Measurements from ENCODE around the gene SLC38A6.

Gene SLC38A6

GRCh38 chr14:60980811-60981632 lies at the start of gene SLC38A6, which contains the start of gene TRMT5:
Gene SLC38A6, plus strand, starts transcription at chr14:60981245. Its CDS starts 33 bp downstream, at chr14:60981278.
Gene TRMT5, minus strand, starts transcription at chr14:60981079. Its CDS starts 106 bp downstream, at chr14:60980973.
- peak; percentile 83 to 85 for DNase-seq (ENCODE audit: low read depth in 2 of 2)

- no peak for DNase-seq (ENCODE audit: low read depth in 2 of 2)
Observed at GRCh38 chr14:60933920-60934655, 47.0 kb upstream of the SLC38A6 start.

GRCh38 chr14:60935319-60935718 lies 45.7 kb upstream of the SLC38A6 start:
- DNase-seq (ENCODE audit: low read depth in 2 of 2): no peak

GRCh38 chr14:60943637-60944032 lies 37.4 kb upstream of the SLC38A6 start:
- DNase-seq (ENCODE audit: low read depth in 2 of 2): no peak

- no peak for DNase-seq (ENCODE audit: low read depth in 2 of 2)
Observed at GRCh38 chr14:60944204-60944603, 36.8 kb upstream of the SLC38A6 start.

GRCh38 chr14:60945984-60946383 lies 35.1 kb upstream of the SLC38A6 start:
- DNase-seq (ENCODE audit: low read depth in 2 of 2): no peak

GRCh38 chr14:60946773-60947172 lies 34.3 kb upstream of the SLC38A6 start:
- DNase-seq (ENCODE audit: low read depth in 2 of 2): no peak

- DNase-seq (ENCODE audit: low read depth in 2 of 2): no peak
Observed at GRCh38 chr14:60951776-60952435, 29.1 kb upstream of the SLC38A6 start.

GRCh38 chr14:60956202-60956601 lies 24.8 kb upstream of the SLC38A6 start:
- no peak for DNase-seq (ENCODE audit: low read depth in 2 of 2)

- no peak for DNase-seq (ENCODE audit: low read depth in 2 of 2)
Observed at GRCh38 chr14:60956632-60957031, 24.4 kb upstream of the SLC38A6 start.

- no peak for DNase-seq (ENCODE audit: low read depth in 2 of 2)
Observed at GRCh38 chr14:60958146-60958545, 22.9 kb upstream of the SLC38A6 start.

GRCh38 chr14:60963761-60964160 lies 17.3 kb upstream of the SLC38A6 start:
- no peak for DNase-seq (ENCODE audit: low read depth in 2 of 2)

- DNase-seq (ENCODE audit: low read depth in 2 of 2): no peak
Observed at GRCh38 chr14:60964904-60965303, 16.1 kb upstream of the SLC38A6 start.

- DNase-seq (ENCODE audit: low read depth in 2 of 2): no peak
Observed at GRCh38 chr14:60965402-60965801, 15.6 kb upstream of the SLC38A6 start.

GRCh38 chr14:60968099-60968498 lies 12.9 kb upstream of the SLC38A6 start:
- no peak for DNase-seq (ENCODE audit: low read depth in 2 of 2)

- DNase-seq (ENCODE audit: low read depth in 2 of 2): no peak
Observed at GRCh38 chr14:60968671-60969070, 12.4 kb upstream of the SLC38A6 start.

GRCh38 chr14:60970146-60970545 lies 10.9 kb upstream of the SLC38A6 start:
- DNase-seq (ENCODE audit: low read depth in 2 of 2): no peak

GRCh38 chr14:60971271-60971670 lies 9.8 kb upstream of the SLC38A6 start:
- no peak for DNase-seq (ENCODE audit: low read depth in 2 of 2)

- DNase-seq (ENCODE audit: low read depth in 2 of 2): no peak
Observed at GRCh38 chr14:60972295-60972694, 8.8 kb upstream of the SLC38A6 start.

- no peak for DNase-seq (ENCODE audit: low read depth in 2 of 2)
Observed at GRCh38 chr14:60973070-60973469, 8.0 kb upstream of the SLC38A6 start.

- DNase-seq (ENCODE audit: low read depth in 2 of 2): no peak
Observed at GRCh38 chr14:60974090-60974651, 6.9 kb upstream of the SLC38A6 start.

GRCh38 chr14:60975551-60975950 lies 5.5 kb upstream of the SLC38A6 start:
- no peak for DNase-seq (ENCODE audit: low read depth in 2 of 2)
